GM19455 (cell line): ENCODE data around the gene TTLL10.

Experiments
- ATAC-seq: cut with Tn5 transposase; IDR thresholded peaks from one replicate; pipeline ENCODE4 v1.9.1; 2021; ENCODE audit not compliant: unreplicated experiment

The TTLL10 gene, protein sequence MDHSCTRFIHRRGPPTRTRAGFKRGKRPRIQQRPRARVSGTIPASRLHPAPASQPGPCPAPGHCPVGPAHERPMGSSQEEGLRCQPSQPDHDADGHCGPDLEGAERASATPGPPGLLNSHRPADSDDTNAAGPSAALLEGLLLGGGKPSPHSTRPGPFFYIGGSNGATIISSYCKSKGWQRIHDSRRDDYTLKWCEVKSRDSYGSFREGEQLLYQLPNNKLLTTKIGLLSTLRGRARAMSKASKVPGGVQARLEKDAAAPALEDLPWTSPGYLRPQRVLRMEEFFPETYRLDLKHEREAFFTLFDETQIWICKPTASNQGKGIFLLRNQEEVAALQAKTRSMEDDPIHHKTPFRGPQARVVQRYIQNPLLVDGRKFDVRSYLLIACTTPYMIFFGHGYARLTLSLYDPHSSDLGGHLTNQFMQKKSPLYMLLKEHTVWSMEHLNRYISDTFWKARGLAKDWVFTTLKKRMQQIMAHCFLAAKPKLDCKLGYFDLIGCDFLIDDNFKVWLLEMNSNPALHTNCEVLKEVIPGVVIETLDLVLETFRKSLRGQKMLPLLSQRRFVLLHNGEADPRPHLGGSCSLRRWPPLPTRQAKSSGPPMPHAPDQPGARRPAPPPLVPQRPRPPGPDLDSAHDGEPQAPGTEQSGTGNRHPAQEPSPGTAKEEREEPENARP

DNA sequence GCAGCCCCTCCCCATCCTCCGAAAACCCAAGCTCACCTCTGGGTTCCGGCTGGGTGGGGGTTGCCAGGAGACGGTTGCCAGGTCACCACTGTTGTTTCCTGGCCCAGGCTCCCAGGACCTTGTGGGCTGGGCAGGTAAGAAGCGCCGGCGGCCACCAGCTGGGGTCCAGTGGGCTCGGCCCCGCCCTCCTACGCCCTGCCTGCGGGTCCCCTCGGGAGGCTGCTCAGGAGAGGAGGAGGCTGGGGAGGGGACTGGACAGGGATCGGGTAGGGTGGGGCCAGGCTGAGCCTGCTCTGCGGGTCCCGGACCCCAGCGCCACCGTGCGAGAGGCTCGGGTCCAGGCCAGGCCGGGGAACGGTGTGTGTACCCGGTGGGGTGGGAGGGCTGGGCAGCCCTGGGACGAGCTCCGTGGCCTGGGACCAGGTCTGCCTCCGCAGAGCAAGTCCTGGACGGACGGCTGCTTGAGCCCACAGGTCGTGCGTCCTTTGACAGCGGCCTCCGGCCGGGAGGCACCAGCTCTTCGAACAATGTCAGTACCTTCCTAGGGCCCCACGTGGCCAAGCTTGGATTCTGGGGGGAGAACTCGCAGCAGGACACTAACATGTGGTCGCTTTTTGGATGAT is at the start of gene TTLL10:
TSS of gene TTLL10 (plus strand) at position 88 of the 623 bp plus-strand sequence. CDS start 5,336 bp downstream, outside the sequence.
- no peak for ATAC-seq

DNA sequence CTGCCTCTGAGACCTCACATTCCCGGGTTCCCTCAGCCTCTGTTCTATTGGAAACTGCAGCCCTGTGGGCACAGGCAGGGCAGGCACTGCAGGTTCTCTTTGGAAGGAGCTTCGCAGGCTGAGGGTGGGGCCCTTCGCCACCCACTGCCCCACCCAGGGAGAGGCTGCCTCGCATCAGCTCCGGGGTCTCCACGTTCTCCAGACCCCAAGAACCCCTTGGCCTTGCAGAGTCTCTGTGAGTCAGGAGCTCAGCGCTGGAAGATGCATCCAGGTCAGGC is 49.2 kb upstream of the TTLL10 start:
- no peak for ATAC-seq

DNA sequence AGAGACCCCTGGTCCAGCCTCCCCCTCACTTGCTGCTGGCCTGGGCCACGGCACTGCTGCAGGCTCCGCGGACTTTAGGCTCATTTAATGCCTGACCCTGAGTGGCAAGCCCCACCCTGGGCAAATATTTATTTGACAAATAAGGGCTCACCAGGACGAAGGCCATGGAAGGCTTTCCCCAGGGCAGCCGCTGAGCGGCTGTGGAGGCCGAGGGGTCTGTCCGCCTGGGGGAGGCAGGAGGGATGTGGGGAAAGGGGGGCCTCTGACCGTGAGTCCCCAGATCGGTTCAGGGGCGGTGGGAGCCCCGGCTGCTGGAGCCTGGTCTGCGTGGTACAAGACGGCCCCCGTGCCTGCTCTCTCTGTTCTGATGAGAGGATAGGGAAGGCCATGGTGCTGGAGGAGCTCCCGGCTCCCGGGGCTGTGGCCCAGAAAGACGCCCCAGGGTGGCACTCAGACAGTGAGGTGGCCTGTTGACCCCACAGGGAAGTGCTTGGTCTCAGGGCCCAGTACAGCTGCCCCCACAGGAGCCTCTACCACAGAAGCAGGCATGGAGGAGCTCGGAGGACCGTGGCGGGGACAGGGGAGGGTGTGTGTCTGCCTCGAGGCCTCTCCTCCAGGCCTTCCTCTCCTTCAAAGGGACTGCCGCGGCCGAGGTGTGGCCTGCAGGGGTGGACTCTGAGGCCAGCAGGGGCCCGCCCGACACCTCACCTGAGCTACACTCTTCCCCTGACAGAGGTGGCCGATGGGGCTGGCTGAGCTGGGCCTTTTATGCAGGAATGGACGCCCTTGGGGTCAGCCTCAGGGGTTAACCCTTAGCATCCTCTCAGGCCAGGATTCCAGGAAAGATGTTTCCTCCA is 48.7 kb upstream of the TTLL10 start:
- no peak for ATAC-seq

DNA sequence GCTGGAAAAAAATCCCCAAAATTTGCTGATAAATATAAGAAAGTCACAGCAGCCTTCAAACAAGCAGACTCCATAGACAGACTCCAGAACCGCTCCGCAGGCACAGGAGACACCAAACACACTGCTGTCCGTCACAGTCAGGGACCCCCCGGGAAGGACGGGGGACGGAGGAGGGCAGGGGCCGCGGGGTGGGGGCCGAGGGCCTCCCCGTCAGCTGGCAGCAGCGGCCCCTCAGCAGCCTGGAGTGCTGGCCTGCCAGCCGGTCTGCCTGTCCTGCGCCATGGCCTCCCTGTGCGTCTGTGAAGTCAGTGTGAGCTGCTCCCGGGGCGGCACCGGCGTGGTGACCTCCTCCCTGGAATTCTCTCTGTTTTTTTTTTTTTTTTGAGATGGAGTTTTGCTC is 47.7 kb upstream of the TTLL10 start:
- ATAC-seq: no peak

DNA sequence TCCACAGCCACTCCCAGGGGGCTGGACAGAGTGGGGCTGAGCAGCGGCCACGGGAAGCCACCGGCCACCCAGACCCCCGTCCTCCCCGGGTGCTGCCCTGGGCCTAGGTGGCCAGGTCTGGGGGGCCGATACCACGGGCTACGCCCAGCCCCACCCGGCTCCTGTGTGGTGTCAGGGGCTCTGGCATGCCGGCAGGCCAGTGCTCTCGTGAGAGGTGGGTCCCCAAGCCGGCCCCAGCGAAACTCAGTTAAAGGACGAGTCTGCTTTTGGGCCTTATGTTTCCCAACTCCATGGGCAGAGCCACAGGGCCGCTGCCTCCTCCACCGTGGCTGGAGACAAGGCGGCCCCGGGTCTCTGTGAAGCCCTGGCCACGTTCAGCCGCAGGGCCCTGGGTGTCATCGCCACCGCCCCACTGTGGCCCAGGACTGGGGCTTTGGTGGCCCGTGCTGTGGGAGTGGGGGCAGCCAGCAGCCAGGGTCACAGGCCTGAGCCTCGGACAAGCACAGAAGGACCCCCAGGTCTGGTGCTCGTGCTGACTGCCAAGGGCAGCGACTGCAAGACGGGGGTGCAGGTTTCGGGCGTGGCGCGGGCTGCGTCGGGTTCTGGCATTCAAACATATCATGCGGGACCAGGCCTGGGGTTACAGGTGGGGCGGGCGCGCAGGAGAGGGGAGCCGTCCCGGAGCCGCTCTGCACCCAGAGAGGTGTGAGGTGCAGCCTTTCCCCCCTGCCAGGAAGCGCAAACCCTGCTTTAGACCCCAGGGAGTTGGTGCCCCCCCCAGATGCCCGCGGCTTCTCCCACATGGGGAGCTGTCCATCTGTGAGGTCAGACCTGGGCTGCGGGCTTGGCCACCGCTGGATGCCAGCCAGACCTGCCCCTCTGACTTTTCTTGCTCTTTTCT is 45.9 kb upstream of the TTLL10 start:
- no peak for ATAC-seq

DNA sequence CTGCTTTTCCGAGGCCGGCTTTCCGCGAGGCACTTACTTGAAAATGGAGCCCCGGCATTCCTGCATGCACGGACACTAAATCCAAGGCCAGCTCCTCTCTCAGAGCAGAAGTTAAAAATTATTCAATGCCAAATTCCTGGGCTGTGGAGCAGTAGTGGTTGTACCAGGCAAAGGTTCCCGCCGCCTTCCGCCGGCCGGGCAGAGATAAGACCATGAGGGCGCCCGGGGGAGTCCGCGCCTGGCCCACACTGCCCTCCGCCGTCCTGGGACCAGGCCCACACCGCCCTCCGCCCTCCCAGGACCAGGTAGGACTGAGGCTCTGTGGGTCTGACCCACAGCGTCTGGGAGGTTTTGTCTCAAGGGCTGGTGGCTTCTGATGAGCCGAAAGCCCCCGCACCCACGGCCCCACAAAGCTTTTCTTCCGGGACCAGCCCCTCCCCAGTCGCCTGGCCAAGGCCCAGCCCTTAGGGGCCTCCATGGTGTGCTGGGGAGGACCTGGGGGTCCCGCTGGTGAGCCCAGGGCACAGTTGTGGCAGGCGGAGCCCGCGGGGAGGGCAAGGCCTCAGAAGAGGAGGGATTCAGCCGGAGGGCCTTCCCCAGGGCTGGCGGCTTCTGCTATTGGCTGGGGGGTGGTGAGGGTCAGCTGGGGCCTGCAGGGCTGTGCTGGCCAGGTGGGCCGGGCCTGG is 45.1 kb upstream of the TTLL10 start:
- no peak for ATAC-seq

DNA sequence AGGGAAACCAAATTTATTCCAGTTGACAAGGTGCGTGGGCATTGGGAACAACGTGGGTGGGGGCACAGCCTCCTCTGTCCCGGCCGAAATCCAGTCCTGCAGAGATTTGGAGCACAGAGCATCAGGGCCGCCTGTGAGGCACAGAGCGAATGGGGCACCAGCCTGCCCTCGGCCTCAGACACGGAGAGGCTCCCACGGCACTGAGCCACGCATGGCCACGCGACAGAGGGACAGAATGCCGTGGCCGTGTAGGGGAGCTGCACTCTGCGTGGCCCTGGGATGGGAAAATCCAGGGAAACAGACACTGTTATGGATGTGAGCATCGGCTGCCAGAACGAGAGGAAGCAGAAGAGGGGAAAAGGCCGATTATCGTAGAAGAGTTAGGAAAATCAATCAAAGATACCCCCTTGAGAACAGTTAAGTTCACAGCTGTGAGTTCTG is 44.3 kb upstream of the TTLL10 start:
- ATAC-seq: no peak

DNA sequence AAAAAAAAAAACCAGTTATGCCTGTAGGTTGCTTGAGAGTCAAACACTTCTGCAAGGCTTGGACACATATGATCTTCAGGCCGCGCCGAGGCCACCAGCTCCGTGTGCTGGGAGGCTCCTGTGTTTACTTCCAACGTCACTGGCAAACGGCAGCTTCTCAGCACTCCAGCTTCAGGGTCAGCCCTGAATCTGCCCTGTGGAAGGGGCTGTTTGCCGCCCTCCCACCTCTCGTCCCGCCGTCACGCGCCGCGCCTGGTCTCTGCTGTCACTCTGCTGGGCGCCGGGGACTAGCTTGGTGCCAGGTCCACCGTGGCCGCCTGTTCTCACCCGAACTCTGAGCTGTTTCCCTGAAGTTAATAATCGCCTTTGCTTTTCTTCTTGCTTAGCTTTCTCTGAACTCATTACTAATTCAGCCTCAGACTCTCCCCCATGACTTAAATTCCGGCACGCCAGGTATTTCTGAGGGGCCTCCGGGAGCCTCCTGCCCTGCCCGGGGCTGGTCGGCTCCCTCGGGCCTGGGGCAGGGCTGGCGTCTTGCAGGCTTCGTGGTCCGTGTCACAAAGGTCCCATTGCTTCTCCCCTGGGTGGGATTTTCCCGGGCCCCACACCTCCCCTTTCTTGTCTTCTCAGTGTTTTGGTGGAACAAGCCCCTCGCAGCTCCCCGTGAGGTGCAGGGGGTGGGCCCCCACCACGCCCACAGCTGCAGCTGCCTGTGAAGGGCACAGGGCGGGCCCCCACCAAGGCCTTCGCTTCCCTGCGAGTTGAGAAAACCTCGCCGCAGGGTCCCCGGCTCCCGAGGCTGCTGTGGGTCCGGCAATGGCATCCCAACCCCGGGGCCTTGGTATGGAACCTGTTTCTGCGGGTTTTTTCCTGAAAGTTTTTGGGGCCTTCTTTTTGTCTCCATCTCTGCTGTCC is 43.2 kb upstream of the TTLL10 start:
- no peak for ATAC-seq

DNA sequence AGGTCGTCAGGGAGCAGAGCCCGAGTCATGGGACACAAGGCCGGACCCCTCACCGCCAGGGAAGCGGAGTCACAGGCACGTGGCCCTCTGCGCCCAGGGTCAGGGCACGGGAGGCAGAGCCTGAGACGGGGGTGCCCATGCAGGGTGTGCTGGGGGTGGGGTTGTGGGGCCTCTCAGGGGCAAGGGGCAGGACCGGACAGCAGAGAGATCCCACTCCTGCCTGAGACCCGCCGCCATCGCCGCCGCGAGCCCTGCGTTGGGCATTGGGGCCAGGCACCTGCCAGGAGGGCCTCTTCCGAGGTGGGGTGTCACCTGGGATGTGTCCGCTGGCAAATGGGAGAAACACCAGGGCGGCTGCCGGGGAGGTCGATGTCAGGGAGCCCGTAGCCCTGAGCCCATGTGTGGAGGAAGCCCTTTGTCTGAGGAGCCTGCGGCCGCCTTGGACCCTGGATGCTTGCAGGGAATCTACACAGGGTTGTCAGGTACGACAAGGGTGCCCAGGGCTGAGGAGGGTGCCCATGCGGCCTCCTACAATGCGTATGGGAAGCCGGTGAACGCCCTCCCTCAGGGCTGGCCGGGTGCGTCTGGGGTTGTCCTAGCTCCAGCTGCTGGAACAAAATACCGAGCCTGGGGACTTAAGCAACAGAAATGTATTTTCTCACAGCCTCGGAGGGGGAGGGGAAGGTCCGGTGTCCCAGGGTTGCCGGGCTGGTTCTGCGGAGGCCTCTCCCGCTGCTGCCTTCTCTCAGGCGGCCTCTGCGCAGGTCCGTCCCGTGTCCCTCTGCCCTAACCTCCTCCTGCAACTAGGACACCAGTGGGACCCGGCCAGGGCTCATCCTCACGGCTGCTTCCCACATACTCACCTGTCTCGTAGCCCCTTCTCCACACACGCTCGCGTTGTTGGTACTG is 41.4 kb upstream of the TTLL10 start:
- no peak for ATAC-seq

DNA sequence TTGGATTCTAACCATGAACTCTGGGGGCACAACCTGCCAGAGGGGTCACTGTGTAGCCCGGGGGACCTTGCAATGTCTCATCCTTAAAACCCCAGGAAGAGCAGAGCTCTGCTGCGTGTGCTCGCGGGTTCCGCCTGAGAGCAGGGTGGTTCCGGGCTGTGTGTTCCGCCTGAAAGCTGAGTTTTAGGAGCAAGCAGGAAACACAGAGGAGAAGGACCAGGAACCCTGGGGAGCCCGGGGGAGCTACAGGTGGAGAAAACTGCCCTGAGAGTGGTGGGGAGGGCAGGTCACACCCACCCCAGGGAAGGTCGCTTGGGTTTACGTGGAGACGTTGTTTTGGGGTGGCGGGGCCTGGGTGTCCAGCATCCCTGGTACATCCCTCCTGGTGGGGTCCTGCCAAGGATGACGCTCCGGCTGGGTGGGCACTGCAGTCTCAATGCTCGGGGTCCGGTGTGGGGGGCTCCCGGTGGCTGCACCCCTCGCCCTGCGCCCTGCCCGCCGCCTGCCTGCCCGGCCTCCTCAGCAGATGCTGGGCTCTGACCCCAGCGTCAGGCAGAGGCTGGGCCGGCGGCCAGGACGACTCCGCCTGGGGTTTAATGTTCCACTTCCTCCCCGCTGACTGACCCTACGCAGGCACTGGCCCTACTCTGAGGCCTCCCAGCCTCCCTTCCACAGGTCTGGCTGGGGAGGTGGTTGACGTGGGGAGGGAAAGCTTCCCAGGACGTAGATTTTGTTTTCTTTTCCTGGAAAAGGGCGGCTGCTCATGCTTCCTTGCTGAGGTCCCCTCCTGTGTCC is 40.5 kb upstream of the TTLL10 start:
- no peak for ATAC-seq

DNA sequence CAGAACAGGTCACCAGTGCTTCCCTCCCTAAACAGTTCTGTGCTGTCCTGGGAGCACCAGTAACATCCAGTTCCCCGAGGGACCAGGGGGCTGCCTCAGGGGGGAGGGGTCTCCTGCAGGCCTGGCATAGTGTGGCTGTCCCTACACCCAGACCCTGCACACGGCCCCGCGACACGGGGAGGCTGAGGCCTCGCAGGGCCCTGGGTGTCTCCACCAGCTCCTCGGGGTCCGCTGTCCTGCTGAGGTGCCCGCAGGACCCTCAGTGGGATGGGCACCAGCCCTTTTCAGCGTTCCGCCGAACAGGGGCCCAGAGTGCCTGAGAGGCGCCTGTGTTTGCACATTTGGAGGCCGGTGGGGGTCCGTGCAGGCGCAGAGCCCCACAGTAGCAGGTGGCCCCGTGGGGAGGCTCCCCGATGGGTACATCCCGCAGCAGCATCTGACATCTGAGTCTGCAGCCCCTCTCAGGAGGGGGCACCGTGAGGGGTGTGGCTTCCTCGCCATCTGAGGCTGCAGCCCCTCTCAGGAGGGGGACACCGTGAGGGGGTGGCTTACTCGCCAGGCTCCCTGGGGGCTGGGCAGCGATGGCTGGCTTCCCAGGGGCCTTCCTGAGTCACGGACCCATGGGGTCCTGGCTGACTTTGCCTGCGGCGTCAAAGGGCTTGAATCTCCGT is 39.2 kb upstream of the TTLL10 start:
- no peak for ATAC-seq

DNA sequence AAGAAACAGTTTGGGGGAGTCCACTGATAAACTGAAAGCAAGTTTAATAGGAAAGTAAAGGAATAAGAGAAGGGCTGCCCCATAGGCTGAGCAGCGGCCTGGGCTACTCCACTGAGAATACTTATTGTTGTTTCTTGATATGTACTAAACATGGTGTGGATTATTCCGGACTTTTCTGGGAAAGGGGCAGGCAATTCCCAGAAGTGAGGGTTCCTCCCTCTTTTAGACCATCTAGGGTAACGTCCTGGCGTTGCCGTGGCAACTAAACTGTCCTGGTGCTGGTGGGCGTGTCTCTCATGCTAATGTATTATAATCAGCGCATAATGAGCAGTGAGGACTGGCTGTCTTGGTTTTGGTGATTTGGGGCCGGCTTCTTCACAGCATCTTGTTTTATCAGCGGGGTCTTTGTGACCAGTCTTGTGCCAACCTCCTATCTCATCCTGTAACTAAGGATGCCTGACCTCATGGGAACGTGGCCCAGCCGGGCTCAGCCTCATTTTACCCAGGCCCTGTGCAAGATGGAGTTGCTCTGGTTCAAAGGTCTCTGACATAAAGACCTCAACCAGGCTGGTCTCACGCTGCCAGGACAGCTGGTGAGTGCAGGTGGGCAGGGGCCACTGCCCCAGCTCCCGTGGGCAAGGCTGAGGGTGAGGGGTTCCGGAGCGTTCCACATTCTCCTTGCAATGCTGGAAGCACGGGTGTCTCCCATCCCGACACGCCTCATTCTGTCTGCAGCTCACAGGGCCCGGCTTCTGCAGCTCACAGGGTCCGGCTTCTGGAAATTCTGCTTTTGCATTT is 38.1 kb upstream of the TTLL10 start:
- no peak for ATAC-seq

DNA sequence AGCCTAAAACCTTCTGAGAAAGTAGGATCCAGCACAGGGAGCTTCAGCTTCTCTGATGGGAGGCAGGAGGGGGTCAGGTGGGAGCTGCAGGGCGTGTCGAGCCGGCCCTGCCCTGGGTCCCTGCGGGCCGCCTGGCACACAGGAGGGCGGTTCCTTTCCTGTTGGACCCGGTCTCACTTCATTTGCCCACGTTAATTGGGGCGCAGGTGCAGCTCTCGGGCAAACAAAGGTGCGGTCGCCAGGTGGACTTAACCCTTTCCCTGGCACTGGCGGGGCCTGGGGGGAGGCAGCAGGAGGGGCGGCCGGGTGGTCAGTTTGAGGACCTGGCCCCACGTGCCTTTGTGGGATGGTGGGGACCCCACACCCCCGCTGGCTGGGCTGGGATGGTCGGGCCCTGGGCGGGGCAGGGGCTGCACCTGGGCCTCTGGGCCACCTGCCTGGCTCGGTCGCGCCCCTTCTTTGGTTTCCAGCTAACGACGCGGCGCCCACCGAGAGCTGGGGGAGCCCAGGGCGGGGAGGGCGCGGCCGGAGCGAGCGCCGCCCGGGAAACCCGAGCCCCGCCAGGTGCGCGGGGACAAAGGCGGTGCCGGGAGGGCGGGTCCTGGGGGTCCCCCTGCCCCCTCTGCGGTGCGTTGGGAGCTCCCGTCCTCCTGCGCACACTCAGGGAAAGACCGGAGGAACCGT is 37.0 kb upstream of the TTLL10 start:
- ATAC-seq: no peak

DNA sequence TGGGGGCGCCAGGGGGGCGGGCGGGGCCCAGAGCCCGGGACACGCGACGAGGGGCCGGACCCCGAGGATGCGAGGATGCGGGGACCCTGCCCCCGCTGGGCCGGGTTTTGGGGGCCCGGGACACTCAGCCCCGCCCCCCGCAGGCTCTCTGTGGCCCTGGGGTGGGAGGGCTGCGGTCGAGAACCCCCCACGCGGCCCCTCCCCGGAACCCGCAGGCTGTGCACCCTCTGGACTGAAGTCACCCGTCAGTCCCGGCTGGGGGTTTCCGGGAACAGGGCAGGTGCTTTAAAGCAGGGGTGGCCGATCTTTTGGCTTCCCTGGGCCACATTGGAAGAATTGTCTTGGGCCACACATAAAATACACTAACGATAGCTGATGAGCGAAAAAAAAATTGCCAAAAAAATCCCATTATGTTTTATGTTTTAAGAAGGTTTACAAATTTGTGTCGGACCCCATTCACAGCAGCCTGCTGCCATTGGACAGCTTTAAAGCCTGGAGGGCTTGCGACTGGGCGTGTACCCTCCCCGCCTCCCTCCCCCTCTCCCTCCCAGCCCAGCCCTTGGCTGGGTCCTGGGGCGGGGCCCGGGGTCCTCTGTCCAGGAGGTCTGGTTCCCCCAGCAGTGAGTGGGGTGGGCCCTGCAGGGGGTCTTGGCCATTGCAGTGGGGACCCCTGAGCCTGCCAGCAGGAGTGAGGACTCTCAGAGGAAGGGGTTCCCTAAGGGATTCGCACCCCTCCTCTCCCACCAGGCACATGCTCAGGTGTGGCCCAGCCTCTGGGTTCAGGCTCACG is 36.2 kb upstream of the TTLL10 start:
- no peak for ATAC-seq
